Breast epithelium (tissue), 3 donors: ENCODE data around the gene NTRK3.

ENCODE experiments used
- POLR2A ChIP-seq: fragments of 450-650 bp; IDR thresholded peaks from one replicate; pipeline ENCODE4 v1.6.1; 2016; ENCODE audit warnings: antibody characterized with exemption, mild to moderate bottlenecking, moderate library complexity
- POLR2AphosphoS5 ChIP-seq, 3 donors: sonication (generic); formaldehyde crosslinking; IDR thresholded peaks; one replicate each; pipeline ENCODE4 v1.6.1; 2017; ENCODE audit warnings: antibody characterized with exemption in 3 of 3
- TF ChIP-seq, protein P1 (sequence below), 3 donors: fragments of 450-650 bp; IDR thresholded peaks; one replicate each; pipeline ENCODE4 v1.5.1; 2016 to 2017; ENCODE audit warnings: antibody characterized with exemption in 3 of 3, mild to moderate bottlenecking in 3 of 3, moderate library complexity in 3 of 3

DNA sequence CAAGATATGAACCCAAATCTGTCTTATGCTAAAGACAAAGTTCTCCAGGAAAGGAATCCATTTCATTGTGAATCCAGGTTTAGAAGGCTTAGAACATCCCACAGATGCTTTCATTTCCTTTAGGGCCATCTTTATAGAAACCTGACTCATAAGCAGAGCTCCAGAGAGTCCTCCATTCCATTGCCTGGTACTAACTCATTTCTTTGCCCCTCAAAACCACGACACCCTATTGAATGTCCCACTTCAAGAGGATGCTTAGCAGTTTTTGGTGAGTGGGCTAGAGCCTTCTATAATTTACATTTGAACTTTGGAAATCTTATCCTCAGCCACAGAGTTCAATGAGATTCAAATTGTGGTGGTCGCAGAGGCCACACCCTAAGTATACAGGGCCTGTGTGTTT is 325.0 kb downstream of the NTRK3 start:
- TF ChIP-seq, protein P1, sequence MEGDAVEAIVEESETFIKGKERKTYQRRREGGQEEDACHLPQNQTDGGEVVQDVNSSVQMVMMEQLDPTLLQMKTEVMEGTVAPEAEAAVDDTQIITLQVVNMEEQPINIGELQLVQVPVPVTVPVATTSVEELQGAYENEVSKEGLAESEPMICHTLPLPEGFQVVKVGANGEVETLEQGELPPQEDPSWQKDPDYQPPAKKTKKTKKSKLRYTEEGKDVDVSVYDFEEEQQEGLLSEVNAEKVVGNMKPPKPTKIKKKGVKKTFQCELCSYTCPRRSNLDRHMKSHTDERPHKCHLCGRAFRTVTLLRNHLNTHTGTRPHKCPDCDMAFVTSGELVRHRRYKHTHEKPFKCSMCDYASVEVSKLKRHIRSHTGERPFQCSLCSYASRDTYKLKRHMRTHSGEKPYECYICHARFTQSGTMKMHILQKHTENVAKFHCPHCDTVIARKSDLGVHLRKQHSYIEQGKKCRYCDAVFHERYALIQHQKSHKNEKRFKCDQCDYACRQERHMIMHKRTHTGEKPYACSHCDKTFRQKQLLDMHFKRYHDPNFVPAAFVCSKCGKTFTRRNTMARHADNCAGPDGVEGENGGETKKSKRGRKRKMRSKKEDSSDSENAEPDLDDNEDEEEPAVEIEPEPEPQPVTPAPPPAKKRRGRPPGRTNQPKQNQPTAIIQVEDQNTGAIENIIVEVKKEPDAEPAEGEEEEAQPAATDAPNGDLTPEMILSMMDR (IDR thresholded peaks at IDR 0.05), result no peak
- TF ChIP-seq POLR2A (no peak), POLR2AphosphoS5 (IDR thresholded peaks at IDR 0.05) (no peak)
